Skeletal muscle satellite cell (primary cell): ENCODE data around the gene GNA14.

Source experiments
- H3K27me3 ChIP-seq: 2 replicates; pipeline ENCODE4 v1.7.0; 2013; ENCODE audit warnings: low read length; ENCODE audit not compliant: control insufficient read depth, insufficient read depth
- H3K36me3 ChIP-seq: 2 replicates; pipeline ENCODE4 v1.7.0; 2013; ENCODE audit warnings: mild to moderate bottlenecking, control low read depth, low read length; ENCODE audit not compliant: insufficient read depth
- H3K4me1 ChIP-seq: 2 replicates; pipeline ENCODE4 v1.7.0; 2013; ENCODE audit warnings: low read length; ENCODE audit not compliant: control insufficient read depth, insufficient read depth
- H3K4me2 ChIP-seq: 2 replicates; pipeline ENCODE4 v1.7.0; 2013; ENCODE audit warnings: mild to moderate bottlenecking, low read length
- H3K4me3 ChIP-seq: 2 replicates; pipeline ENCODE4 v1.7.0; 2013; ENCODE audit warnings: low read length
- H3K9ac ChIP-seq: 2 replicates; pipeline ENCODE4 v1.7.0; 2013; ENCODE audit warnings: mild to moderate bottlenecking, low read depth, low read length, moderate library complexity
- H3K9me3 ChIP-seq: replicated peaks from 2 replicates; pipeline ENCODE4 v1.7.0; 2013; ENCODE audit warnings: mild to moderate bottlenecking, control low read depth, low read length

Gene GNA14

DNA sequence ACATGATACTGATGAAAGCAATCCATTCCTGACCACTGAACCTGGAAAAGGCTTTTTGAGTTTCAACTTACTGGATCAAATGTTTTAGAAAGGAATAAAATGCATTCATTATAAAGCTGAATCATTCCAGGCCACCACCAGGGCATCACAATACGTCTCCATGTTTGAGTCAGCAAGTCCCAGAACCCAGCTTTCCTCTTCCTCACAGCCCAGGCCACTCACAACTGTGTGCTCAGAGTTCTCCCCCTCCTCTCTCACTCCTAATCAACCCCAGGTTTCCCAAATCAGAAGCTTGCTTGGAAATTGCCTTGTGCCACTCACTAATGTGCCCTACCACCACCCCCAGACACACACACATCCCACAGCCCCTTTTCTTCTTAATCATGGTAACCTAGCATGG lies 91.7 kb downstream of the GNA14 start:
- Histone ChIP-seq H3K4me1 (no peaks in the 10 kb centered on the region), H3K27me3 (peaks cover 14% of the 10 kb centered on the region), H3K9ac (no peak overlapping the region), H3K36me3 (no peaks in the 10 kb centered on the region), H3K4me3 (no peak overlapping the region), H3K4me2 (no peak overlapping the region), H3K9me3 (no peaks in the 10 kb centered on the region)

DNA sequence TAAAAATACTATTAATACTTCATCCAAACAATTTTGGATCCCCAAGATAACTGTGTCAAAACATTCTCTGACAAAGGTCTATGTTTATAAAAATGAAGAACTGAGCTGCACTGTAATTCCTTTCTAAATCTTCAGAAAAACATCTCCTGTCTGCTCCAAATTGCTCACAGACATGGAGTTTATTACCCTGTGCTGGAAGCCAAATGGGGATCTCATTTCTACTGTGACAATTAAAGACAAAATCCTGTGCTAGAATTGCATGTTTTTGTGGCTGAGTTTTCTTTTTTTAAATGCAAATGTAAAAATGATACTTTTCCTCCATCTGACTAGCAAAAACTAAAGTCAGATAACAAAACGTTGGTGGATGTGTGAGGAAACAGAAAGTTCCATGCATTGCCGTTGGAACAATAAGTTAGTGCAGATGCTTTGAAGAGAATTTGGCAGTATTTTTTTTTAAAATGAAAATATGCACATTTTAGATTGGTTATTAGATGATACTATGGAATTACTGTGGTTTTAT lies 93.5 kb downstream of the GNA14 start:
- Histone ChIP-seq H3K36me3 (no peaks in the 10 kb centered on the region), H3K9ac (no peak overlapping the region), H3K4me1 (no peaks in the 10 kb centered on the region), H3K9me3 (no peaks in the 10 kb centered on the region), H3K27me3 (peaks cover 8% of the 10 kb centered on the region), H3K4me2 (no peak overlapping the region), H3K4me3 (no peak overlapping the region)

DNA sequence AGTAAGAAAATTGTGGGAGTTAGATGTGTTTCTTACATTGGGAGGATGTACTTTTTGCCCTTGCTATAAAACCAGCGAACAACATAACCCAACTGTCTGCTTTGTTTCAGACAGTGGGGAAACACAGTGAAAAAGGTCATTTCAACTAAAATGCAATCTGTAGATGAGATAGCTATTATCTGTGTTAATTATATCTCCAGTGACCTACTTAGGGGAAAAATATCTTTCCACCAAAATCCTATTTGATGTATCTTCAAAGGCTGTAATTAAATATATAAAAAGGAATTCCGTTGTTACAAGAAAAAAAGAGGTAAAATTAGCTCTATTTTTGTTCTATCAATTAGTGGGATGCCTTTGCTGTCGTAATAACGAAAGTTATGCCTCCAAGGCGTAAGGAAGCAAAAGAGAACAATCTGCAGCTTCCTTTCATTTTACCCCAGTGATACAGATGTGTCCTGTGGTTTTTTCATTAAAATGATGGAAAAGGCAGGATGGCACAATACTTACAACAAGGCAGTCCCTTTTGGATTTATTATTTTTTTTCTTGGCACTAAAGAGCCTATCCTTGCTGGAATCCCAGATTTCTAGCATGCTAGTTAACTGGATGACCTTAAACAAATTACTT lies 100.9 kb downstream of the GNA14 start:
- no peaks in the 10 kb centered on the region for H3K27me3 ChIP-seq
- H3K4me1 ChIP-seq = peaks cover 8% of the 10 kb centered on the region
- no peaks in the 10 kb centered on the region for H3K9me3 ChIP-seq
- H3K36me3 ChIP-seq = no peaks in the 10 kb centered on the region
- no peak overlapping the region for H3K9ac ChIP-seq
- no peak overlapping the region for H3K4me3 ChIP-seq
- no peak overlapping the region for H3K4me2 ChIP-seq

DNA sequence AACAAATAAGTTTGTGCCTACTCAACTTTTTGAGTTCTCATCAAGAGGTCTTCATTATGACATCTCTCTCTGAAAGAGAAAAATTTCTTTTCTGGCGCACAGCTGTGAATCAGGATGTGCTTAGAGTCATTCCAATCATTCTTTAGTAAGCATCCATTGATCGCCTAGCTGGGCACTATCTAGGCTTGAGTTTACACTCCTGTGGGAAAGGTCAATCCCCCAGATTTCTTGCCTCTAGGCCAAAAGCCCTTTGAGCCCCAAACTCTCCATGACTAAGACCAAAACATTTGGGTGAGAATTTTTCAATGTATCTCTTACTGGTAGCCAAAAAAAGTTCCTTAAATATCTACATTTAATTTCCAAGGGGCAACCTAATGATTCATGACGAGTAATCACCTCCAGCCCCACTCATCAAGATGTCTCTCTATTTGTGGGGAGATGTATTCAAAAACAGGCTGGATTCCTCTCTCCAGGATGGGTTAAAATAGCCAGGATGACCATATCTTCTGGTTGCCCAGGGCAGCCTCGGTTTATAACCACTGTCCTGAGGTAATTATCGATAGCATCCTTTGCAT lies 101.7 kb downstream of the GNA14 start:
- H3K9me3 ChIP-seq = no peaks in the 10 kb centered on the region
- no peak overlapping the region for H3K4me2 ChIP-seq
- H3K27me3 ChIP-seq = no peaks in the 10 kb centered on the region
- H3K4me1 ChIP-seq = peaks cover 8% of the 10 kb centered on the region
- no peak overlapping the region for H3K9ac ChIP-seq
- H3K4me3 ChIP-seq = no peak overlapping the region
- H3K36me3 ChIP-seq = no peaks in the 10 kb centered on the region

DNA sequence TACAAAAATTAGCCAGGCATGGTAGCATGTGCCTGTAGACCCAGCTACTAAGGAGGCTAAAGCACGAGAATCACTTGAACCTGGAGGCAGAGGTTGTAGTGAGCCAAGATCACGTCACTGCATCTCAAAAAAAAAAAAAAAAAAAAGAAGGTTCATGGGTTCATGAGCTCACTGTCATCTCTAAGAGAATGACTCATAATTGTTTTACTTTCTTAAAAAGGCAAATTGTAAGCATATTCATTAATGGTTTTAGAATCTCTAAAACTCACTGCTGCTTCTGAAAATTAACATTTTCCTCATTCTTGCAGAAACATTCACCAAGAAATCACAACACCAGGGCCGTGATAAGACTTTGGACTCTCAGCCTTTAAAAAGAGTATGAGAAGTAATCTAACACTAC lies 103.6 kb downstream of the GNA14 start:
- Histone ChIP-seq H3K4me3 (no peak overlapping the region), H3K9me3 (no peaks in the 10 kb centered on the region), H3K4me2 (no peak overlapping the region), H3K9ac (no peak overlapping the region), H3K4me1 (peaks cover 8% of the 10 kb centered on the region), H3K36me3 (no peaks in the 10 kb centered on the region), H3K27me3 (no peaks in the 10 kb centered on the region)

DNA sequence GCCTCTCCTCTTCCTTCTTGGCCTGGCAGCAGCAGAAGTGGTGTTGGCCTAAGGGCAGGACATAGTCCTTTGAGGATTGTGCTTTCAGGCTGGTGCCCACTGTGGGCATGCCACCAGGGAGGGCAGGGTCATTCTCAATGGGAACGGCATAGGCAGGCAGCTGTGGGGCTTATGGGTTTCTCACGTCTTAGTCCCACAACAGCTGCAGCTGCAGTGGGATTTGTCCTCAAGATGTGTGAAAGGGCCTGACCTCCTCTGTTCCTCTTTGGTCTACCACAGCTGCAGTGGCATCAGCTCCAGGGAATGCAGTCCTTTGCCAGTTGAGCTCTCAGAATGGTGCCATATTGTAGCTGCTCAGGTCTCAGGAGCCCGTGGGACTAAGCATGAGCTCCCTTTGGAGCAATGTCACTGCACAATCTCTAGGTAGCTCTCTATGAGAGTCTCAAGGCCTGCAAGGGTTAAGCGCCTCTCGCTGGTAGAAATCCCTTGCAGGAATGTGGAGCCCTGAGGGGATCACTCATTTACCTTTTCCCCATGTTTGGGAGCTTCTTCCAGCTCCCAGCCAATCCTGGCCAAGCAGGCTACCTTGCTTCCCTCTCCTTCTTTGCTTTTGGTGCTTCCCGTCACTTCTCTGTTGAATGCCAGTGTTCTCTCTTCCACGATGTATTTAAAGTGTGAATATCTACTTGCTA lies 104.8 kb downstream of the GNA14 start:
- no peak overlapping the region for H3K4me3 ChIP-seq
- H3K9me3 ChIP-seq = no peaks in the 10 kb centered on the region
- H3K27me3 ChIP-seq = peaks cover 3% of the 10 kb centered on the region
- H3K9ac ChIP-seq = no peak overlapping the region
- peaks cover 8% of the 10 kb centered on the region for H3K4me1 ChIP-seq
- H3K36me3 ChIP-seq = no peaks in the 10 kb centered on the region
- H3K4me2 ChIP-seq = no peak overlapping the region

DNA sequence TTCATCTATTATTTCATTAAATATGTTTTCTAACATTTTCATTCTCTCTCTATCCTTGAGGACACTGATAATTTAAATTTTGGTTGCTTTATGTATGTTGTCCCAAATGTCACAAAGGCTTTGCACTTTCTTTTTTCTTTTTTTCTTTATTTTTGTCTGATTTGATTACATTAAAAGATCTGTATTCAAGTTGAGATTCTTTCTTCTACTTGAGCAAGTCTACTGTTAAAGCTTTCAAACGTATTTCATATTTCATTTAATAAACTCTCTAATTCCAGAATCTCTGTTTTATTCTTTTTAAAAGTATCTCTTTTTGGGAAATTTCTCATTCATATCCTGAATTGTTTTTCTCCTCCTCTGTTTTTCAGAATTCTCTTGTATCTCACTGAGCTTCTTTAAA lies 106.5 kb downstream of the GNA14 start:
- H3K9ac ChIP-seq = no peak overlapping the region
- H3K4me1 ChIP-seq = peaks cover 5% of the 10 kb centered on the region
- no peak overlapping the region for H3K4me2 ChIP-seq
- no peaks in the 10 kb centered on the region for H3K36me3 ChIP-seq
- peaks cover 3% of the 10 kb centered on the region for H3K27me3 ChIP-seq
- H3K4me3 ChIP-seq = no peak overlapping the region
- H3K9me3 ChIP-seq = no peaks in the 10 kb centered on the region

DNA sequence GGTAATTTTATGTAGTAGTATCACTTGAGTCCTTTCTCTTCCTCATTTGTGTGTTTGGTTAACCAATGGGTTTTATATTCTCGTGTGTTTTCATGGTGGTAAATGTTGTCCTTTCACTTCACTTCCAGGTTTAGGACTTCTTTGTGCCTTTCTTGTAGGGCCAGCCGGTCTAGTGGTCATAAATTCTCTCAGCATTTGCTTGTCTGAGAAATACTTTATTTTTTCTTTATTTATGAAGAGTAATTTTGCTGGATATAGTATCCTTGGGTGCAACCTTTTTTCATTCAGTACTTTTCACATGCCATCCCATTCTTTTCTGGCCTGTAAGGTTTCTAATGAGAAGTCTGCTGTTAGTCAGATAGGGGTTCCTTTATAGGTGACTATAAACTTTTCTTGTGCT lies 107.1 kb downstream of the GNA14 start:
- no peak overlapping the region for H3K9ac ChIP-seq
- H3K4me3 ChIP-seq = no peak overlapping the region
- no peaks in the 10 kb centered on the region for H3K9me3 ChIP-seq
- no peak overlapping the region for H3K4me2 ChIP-seq
- no peaks in the 10 kb centered on the region for H3K36me3 ChIP-seq
- no peaks in the 10 kb centered on the region for H3K4me1 ChIP-seq
- peaks cover 3% of the 10 kb centered on the region for H3K27me3 ChIP-seq

DNA sequence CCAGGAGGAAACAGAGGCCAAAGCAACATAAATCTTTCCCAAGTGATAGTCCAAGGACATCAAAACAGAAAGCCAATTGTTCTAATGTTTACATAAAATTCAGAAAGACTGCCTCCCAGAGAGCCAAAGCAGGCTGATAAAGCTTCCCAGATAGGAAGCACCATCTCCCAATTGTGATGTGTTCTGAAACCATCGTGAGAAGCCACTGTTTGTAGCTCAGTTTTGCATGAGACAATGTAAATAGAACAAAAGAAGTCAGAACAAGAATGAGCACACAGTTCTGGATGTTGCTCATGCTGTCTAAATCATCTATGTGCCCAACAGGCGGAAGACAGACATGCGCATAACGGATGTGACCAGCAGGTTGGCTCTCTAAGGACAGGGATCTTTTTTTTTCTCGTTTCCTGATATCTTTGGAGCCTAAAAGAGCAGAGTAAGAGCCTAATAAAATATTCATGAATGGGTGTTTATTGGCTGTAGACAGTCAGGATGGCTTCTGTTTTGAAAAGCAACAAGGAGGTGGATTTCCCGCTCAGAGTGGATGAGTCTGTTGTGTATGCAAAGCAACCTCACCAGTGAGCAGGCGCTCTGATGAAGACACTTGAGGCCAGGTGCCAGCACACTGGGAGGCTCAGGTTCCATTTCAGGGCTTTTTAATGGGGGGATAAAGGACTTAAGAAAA lies 113.6 kb downstream of the GNA14 start:
- Histone ChIP-seq H3K36me3 (no peaks in the 10 kb centered on the region), H3K9me3 (no peaks in the 10 kb centered on the region), H3K9ac (no peak overlapping the region), H3K4me2 (no peak overlapping the region), H3K27me3 (peaks cover 8% of the 10 kb centered on the region), H3K4me1 (no peaks in the 10 kb centered on the region), H3K4me3 (no peak overlapping the region)

DNA sequence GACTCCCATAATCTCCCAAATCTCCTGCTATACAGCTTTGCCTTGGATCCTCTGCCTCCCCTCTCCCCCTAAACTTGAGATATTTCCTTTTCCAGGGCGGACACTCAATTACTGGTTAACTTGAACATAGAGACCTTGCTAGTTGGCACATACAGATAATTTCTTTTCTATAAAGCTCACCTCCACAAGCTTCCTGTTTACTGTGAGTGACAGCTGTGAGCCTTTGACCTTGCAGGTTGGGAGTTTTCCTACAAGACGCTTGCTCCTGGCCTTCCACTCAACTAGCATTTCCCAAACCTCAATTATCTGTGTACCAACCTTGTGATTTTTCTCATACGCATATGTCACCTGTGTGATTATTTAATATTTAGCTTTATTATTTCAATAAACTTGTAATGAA lies 114.5 kb downstream of the GNA14 start:
- no peak overlapping the region for H3K4me2 ChIP-seq
- H3K4me3 ChIP-seq = no peak overlapping the region
- peaks cover 7% of the 10 kb centered on the region for H3K27me3 ChIP-seq
- no peaks in the 10 kb centered on the region for H3K9me3 ChIP-seq
- no peaks in the 10 kb centered on the region for H3K4me1 ChIP-seq
- no peak overlapping the region for H3K9ac ChIP-seq
- H3K36me3 ChIP-seq = no peaks in the 10 kb centered on the region

DNA sequence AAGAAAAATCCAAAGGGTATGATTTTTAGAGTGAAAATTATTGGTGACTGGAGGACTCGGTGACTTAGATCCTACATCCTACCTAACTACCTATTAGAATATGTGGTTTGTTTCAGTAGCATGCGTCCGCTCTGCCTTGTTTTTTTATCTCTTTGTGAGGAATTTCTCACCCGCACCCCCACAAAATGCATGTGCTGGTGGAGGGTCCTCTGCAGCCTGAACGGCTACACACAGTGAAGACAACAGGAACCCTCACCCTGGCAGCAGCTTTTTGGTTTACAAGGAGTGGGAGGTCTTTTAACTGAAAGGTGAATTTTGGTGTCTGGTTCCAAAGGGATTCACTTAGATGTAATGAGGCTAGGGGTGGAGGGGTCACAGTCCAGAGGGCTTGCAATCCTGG lies 115.5 kb downstream of the GNA14 start:
- Histone ChIP-seq H3K9ac (no peak overlapping the region), H3K4me3 (no peak overlapping the region), H3K4me2 (no peak overlapping the region), H3K9me3 (no peaks in the 10 kb centered on the region), H3K36me3 (no peaks in the 10 kb centered on the region), H3K4me1 (no peaks in the 10 kb centered on the region), H3K27me3 (peaks cover 7% of the 10 kb centered on the region)
